Liver (tissue), 9 donors: Measurements from ENCODE around the gene QKI. TPM values are rescaled to one million over a fixed set of nuclear protein-coding genes. Genes with fewer than 3 reads are reported as not detected.

Source experiments
- DNase-seq: peaks from one replicate; pipeline ENCODE4 v3.0.0-alpha.2; 2017; ENCODE audit warnings: low spot score
- H3K27ac ChIP-seq, 2 donors: one replicate each; pipeline ENCODE4 v1.7.0; 2013; ENCODE audit warnings: inconsistent platforms in 2 of 2, low read length in 2 of 2, control low read depth in 1 of 2, low read depth in 1 of 2, mild to moderate bottlenecking in 1 of 2
- H3K27me3 ChIP-seq, 4 donors: one replicate each; pipeline versions ENCODE4 v1.6.1 to v1.7.0; 2013; ENCODE audit warnings: low read length in 3 of 4, inconsistent platforms in 1 of 4, mild to moderate bottlenecking in 1 of 4, moderate library complexity in 1 of 4; ENCODE audit not compliant: control insufficient read depth in 4 of 4, insufficient read depth in 4 of 4
- H3K36me3 ChIP-seq, 4 donors: one replicate each; pipeline versions ENCODE4 v1.6.1 to v1.7.0; 2013; ENCODE audit warnings: low read length in 3 of 4, mild to moderate bottlenecking in 3 of 4, low read depth in 1 of 4, moderate library complexity in 1 of 4; ENCODE audit not compliant: control insufficient read depth in 4 of 4, insufficient read depth in 3 of 4
- H3K4me1 ChIP-seq, 4 donors: one replicate each; pipeline versions ENCODE4 v1.6.1 to v1.7.0; 2013; ENCODE audit warnings: low read length in 3 of 4, mild to moderate bottlenecking in 3 of 4, moderate library complexity in 1 of 4; ENCODE audit not compliant: control insufficient read depth in 4 of 4, insufficient read depth in 4 of 4
- H3K4me3 ChIP-seq, 3 donors: one replicate each; pipeline versions ENCODE4 v1.6.1 to v1.7.0; 2013; ENCODE audit warnings: low read length in 3 of 3, control low read depth in 1 of 3, low read depth in 1 of 3, mild to moderate bottlenecking in 1 of 3
- H3K9ac ChIP-seq, 2 donors: one replicate each; pipeline ENCODE4 v1.7.0; 2013; ENCODE audit warnings: low read length in 2 of 2, mild to moderate bottlenecking in 2 of 2, moderate library complexity in 2 of 2, control low read depth in 1 of 2, low read depth in 1 of 2
- H3K9me3 ChIP-seq, 4 donors: one replicate each; pipeline versions ENCODE4 v1.6.1 to v1.7.0; 2013; ENCODE audit warnings: low read length in 3 of 4; ENCODE audit not compliant: control insufficient read depth in 4 of 4
- ATF3 ChIP-seq: IDR thresholded peaks from 2 replicates; pipeline ENCODE4 v1.6.1; 2016; ENCODE audit warnings: antibody characterized with exemption
- EGR1 ChIP-seq, 2 donors: IDR thresholded peaks; 2 replicates each; pipeline ENCODE4 v1.6.1; 2016 to 2018; ENCODE audit warnings: antibody characterized with exemption in 2 of 2, low read depth in 2 of 2
- FOXA1 ChIP-seq: IDR thresholded peaks from 2 replicates; pipeline ENCODE4 v1.6.1; 2016; ENCODE audit warnings: antibody characterized with exemption
- FOXA2 ChIP-seq: IDR thresholded peaks from 2 replicates; pipeline ENCODE4 v1.6.1; 2016; ENCODE audit warnings: antibody characterized with exemption
- GABPA ChIP-seq, 2 donors: IDR thresholded peaks in 1 of 2; conservative IDR thresholded peaks in 1 of 2; 2 replicates each; pipeline ENCODE4 v1.6.1; 2016; ENCODE audit warnings: antibody characterized with exemption in 2 of 2, mild to moderate bottlenecking in 1 of 2, moderate library complexity in 1 of 2
- HNF4A ChIP-seq, 2 donors: conservative IDR thresholded peaks; 2 replicates each; pipeline ENCODE4 v1.6.1; 2016; ENCODE audit warnings: antibody characterized with exemption in 2 of 2, mild to moderate bottlenecking in 2 of 2
- HNF4G ChIP-seq: IDR thresholded peaks from 2 replicates; pipeline ENCODE4 v1.6.1; 2016; ENCODE audit warnings: antibody characterized with exemption
- JUND ChIP-seq, 2 donors: IDR thresholded peaks; 2 replicates each; pipeline ENCODE4 v1.6.1; 2016; ENCODE audit warnings: antibody characterized with exemption in 2 of 2
- NR2F2 ChIP-seq: IDR thresholded peaks from 2 replicates; pipeline ENCODE4 v1.6.1; 2016; ENCODE audit warnings: antibody characterized with exemption
- RAD21 ChIP-seq, 2 donors: IDR thresholded peaks; 2 replicates each; pipeline ENCODE4 v1.6.1; 2016; ENCODE audit warnings: antibody characterized with exemption in 2 of 2, mild to moderate bottlenecking in 2 of 2
- REST ChIP-seq: IDR thresholded peaks from 2 replicates; pipeline ENCODE4 v1.6.1; 2016; ENCODE audit warnings: antibody characterized with exemption, mild to moderate bottlenecking
- RXRA ChIP-seq, 2 donors: IDR thresholded peaks; 2 replicates each; pipeline ENCODE4 v1.6.1; 2017 to 2018; ENCODE audit warnings: antibody characterized with exemption in 2 of 2, mild to moderate bottlenecking in 1 of 2
- SP1 ChIP-seq: IDR thresholded peaks from 2 replicates; pipeline ENCODE4 v1.6.1; 2018; ENCODE audit warnings: antibody characterized with exemption, mild to moderate bottlenecking
- TAF1 ChIP-seq: conservative IDR thresholded peaks from 2 replicates; pipeline ENCODE4 v1.6.1; 2016; ENCODE audit warnings: antibody characterized with exemption, mild to moderate bottlenecking
- YY1 ChIP-seq: IDR thresholded peaks from 2 replicates; pipeline ENCODE4 v1.6.1; 2016; ENCODE audit warnings: antibody characterized with exemption, mild to moderate bottlenecking
- ZBTB33 ChIP-seq: IDR thresholded peaks from 2 replicates; pipeline ENCODE4 v1.6.1; 2016; ENCODE audit warnings: antibody characterized with exemption
- WGBS: extraction: QIAGEN DNeasy Blood & Tissue Kit; methylation state at CpG from one replicate; pipeline ENCODE4 v1.1.7; 2013; 5-methylcytosine and 5-hydroxymethylcytosine counted together
- polyA plus RNA-seq, 2 donors: library from polyadenylated mRNA; stranded (reverse) in 1 of 2; unstranded in 1 of 2; fragments of 200-250 nt in 1 of 2; fragments of >200 nt in 1 of 2; fragmentation: Nextera tagmentation in 1 of 2; extraction: Ambion mirVana in 1 of 2; gene quantifications; one replicate each; pipeline versions ENCODE4 v1.2.1 to v1.2.3, GENCODE V29; 2013 to 2015
- total RNA-seq, 2 donors: library from RNA; depleted of rRNA; stranded (reverse); fragments of >200 nt; gene quantifications; one replicate each; pipeline ENCODE4 v1.2.3, GENCODE V29; 2014
- TF ChIP-seq, protein P1 (sequence below): IDR thresholded peaks from 2 replicates; pipeline ENCODE4 v1.6.1; 2016; ENCODE audit warnings: antibody characterized with exemption
- TF ChIP-seq, protein P2 (sequence below): fragments of 150-350 bp; IDR thresholded peaks from 2 replicates; pipeline ENCODE4 v1.5.1; 2017; ENCODE audit warnings: improper control_type of control experiment, low read depth, low read length; ENCODE audit not compliant: missing input control
- donor health status: healthy.
- donor health status: healthy.
- donor health status: healthy.
- donor health status: healthy.
- donor health status: healthy.

Gene QKI
- total and polyA plus RNA-seq, 4 donors, result 22.7 to 97.0 (median 56.3) TPM

DNA sequence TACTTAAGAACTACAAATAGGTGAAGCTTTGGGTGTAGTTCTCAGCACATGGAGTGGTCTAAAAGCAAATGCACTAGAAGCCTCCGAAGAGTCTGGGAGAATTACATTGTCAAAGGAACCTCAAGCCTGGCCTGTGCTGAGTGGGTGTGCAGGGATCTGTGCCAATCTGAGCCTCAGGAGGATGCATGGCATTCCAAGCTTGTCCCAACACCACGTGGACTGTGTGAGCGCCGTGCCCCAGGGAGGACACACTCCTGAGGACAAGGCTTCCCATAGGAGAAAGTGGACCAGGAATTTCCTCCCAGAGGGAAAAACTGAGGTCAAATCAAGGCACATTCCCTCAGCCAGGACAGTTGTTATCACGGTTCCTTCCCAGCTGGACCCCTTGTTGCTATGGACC lies 185.8 kb downstream of the QKI start:
- no peak for DNase-seq
- no peak overlapping the region for H3K4me3 ChIP-seq
- TF ChIP-seq ZBTB33 (no peak), FOXA2 (no peak), TAF1 (no peak), HNF4A (conservative IDR thresholded peaks at IDR 0.05) (no peak), FOXA1 (no peak), YY1 (no peak), RAD21 (IDR thresholded peaks at IDR 0.05) (no peak), ATF3 (no peak), GABPA (IDR thresholded peaks at IDR 0.05 in 1 of 2, conservative IDR thresholded peaks at IDR 0.05 in 1 of 2) (no peak), NR2F2 (no peak), SP1 (no peak), HNF4G (no peak), JUND (IDR thresholded peaks at IDR 0.05) (no peak), REST (no peak), RXRA (IDR thresholded peaks at IDR 0.05) (no peak), EGR1 (IDR thresholded peaks at IDR 0.05; ENCODE audit: low read depth in 2 of 2) (no peak)
- TF ChIP-seq, protein P1, sequence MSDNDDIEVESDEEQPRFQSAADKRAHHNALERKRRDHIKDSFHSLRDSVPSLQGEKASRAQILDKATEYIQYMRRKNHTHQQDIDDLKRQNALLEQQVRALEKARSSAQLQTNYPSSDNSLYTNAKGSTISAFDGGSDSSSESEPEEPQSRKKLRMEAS, result no peak
- TF ChIP-seq, protein P2, sequence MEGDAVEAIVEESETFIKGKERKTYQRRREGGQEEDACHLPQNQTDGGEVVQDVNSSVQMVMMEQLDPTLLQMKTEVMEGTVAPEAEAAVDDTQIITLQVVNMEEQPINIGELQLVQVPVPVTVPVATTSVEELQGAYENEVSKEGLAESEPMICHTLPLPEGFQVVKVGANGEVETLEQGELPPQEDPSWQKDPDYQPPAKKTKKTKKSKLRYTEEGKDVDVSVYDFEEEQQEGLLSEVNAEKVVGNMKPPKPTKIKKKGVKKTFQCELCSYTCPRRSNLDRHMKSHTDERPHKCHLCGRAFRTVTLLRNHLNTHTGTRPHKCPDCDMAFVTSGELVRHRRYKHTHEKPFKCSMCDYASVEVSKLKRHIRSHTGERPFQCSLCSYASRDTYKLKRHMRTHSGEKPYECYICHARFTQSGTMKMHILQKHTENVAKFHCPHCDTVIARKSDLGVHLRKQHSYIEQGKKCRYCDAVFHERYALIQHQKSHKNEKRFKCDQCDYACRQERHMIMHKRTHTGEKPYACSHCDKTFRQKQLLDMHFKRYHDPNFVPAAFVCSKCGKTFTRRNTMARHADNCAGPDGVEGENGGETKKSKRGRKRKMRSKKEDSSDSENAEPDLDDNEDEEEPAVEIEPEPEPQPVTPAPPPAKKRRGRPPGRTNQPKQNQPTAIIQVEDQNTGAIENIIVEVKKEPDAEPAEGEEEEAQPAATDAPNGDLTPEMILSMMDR, result no peak
- 93% methylated on average over 5 of the region's 5 CpGs for WGBS
- no peaks in the 10 kb centered on the region for H3K36me3 ChIP-seq
- H3K27me3 ChIP-seq, result no peaks in the 10 kb centered on the region
- H3K9ac ChIP-seq, result no peak overlapping the region
- no peak overlapping the region for H3K27ac ChIP-seq
- H3K9me3 ChIP-seq, result no peaks in the 10 kb centered on the region
- peaks cover 3 to 21% (median 15%) of the 10 kb centered on the region in 4 donors for H3K4me1 ChIP-seq
